ENCODE measurements around the gene HSPA1B.
"Not testable (repeated sequence)": the region's sequence is repeated elsewhere in the genome, so short reads cannot be mapped to it uniquely, and the experiment has no call there.

The HSPA1B gene

GRCh38 chr6:31799781-31800180 lies 27.8 kb upstream of the HSPA1B start:
- no peak for DNase-seq

- DNase-seq: not testable (repeated sequence)
Observed at GRCh38 chr6:31801031-31801927, 26.3 kb upstream of the HSPA1B start.

GRCh38 chr6:31805939-31806469 lies 21.5 kb upstream of the HSPA1B start:
- no peak for DNase-seq

- DNase-seq: peak; percentile 89 to 95
Observed at GRCh38 chr6:31806470-31807272, 20.9 kb upstream of the HSPA1B start, which contains the start of gene LSM2. LSM2 (minus strand) TSS chr6:31806966; CDS start chr6:31806757, 209 bp downstream.

GRCh38 chr6:31808599-31808998 lies 18.9 kb upstream of the HSPA1B start:
- DNase-seq: not testable (repeated sequence)

GRCh38 chr6:31811645-31812044 lies 15.9 kb upstream of the HSPA1B start:
- DNase-seq: no peak

GRCh38 chr6:31813465-31813849 lies 14.1 kb upstream of the HSPA1B start:
- no peak for DNase-seq

- DNase-seq: peak; percentile 81 to 85
Observed at GRCh38 chr6:31814677-31815024, 12.9 kb upstream of the HSPA1B start.

- DNase-seq: peak; percentile 97
Observed at GRCh38 chr6:31815025-31815838, 12.3 kb upstream of the HSPA1B start, which contains the start of the genes HSPA1A and HSPA1L. HSPA1A (plus strand) TSS chr6:31815543; CDS start chr6:31815757, 214 bp downstream. HSPA1L (minus strand) TSS chr6:31815283; CDS start chr6:31811972, 3,311 bp downstream.

GRCh38 chr6:31817133-31817928 lies 10.2 kb upstream of the HSPA1B start:
- not testable (repeated sequence) for DNase-seq

- DNase-seq: not testable (repeated sequence)
Observed at GRCh38 chr6:31817929-31818511, 9.5 kb upstream of the HSPA1B start.

- DNase-seq: no peak
Observed at GRCh38 chr6:31819871-31820299, 7.7 kb upstream of the HSPA1B start.

GRCh38 chr6:31820399-31820798 lies 7.1 kb upstream of the HSPA1B start:
- DNase-seq: not testable (repeated sequence)

GRCh38 chr6:31821301-31822035 lies 6.1 kb upstream of the HSPA1B start:
- DNase-seq: peak in 1 of 2 experiments; percentile 21

- DNase-seq: no peak
Observed at GRCh38 chr6:31822036-31822821, 5.3 kb upstream of the HSPA1B start.

- not testable (repeated sequence) for DNase-seq
Observed at GRCh38 chr6:31823592-31824196, 3.8 kb upstream of the HSPA1B start.

- DNase-seq: no peak
Observed at GRCh38 chr6:31825553-31825952, 2.0 kb upstream of the HSPA1B start.

- peak; percentile 66 to 78 for DNase-seq
Observed at GRCh38 chr6:31826793-31827285, 699 bp upstream of the HSPA1B start.
